Nucleus accumbens (tissue), 56 donors: Measurements from ENCODE around the gene LIFR.

Experiments
- DNase-seq, 56 donors: peaks; one replicate each; lab custom pipeline; 2025; lab: John Stamatoyannopoulos, UW

LIFR gene

DNA sequence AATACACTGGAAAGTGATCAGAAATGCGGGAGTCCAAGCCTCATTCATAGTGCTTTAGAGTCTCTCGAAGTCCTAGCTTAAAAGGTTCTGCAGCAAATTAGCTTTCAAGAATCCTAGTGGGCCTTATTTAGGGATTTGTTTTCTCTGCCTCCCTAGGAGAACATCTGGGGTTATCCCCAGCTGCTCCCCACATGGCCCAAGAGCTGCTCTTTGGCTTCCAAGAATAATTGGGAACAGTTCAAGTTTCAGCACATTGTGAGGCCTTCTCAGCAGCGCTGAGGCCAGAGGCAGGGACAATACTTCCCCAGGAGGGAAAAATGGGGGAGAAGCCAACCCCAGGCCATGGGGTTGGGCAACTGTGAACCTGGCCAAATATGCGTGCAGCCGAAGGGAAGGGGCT lies 108.7 kb downstream of the LIFR start:
- peak in 12 of 56 donors; percentile 13 to 53 (median 23) for DNase-seq

DNA sequence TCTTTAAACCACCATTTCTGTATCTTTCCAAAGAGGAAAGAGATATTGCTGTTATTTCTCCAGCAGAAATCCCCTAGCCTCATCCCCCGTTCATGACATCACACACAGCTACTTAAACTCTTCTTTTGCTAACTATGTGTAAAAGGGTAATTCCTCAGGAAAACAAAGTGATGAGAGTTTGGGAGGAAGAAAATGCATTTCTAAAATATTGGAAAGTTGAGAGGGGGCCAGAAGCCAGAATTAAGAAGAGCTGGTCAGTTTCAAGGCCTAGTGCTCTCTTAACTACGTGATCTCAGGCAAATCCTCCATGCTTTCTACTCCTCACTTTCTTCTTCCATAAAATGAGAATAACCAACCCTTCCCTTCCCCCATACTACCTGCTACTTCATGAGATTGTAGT lies 109.4 kb downstream of the LIFR start:
- DNase-seq, result no peak

DNA sequence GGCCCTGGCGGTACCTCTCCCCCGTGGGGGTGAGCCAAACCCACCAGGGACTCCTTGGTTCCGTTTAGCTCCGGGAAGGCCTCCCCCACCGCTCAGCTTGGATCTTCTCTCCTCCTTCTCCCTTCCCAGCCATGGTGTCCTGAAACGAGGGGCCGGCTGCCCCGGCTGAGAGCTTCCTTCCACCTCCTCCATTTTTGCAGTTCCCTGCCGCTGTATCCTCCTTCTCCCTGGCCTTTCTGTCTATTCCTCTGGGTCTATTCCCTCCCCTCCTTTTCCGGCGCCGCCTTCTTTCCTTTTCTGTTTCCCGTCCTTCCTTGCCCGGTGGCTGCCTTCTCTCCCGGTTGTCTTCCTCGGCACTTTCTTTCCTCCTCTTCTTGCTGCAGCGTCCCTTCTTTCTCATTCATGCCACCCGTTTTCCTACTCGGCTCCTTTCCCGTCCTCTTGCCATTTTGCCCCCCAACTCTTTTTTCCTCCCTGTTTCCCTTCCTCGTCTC lies 110.4 kb downstream of the LIFR start:
- no peak for DNase-seq

DNA sequence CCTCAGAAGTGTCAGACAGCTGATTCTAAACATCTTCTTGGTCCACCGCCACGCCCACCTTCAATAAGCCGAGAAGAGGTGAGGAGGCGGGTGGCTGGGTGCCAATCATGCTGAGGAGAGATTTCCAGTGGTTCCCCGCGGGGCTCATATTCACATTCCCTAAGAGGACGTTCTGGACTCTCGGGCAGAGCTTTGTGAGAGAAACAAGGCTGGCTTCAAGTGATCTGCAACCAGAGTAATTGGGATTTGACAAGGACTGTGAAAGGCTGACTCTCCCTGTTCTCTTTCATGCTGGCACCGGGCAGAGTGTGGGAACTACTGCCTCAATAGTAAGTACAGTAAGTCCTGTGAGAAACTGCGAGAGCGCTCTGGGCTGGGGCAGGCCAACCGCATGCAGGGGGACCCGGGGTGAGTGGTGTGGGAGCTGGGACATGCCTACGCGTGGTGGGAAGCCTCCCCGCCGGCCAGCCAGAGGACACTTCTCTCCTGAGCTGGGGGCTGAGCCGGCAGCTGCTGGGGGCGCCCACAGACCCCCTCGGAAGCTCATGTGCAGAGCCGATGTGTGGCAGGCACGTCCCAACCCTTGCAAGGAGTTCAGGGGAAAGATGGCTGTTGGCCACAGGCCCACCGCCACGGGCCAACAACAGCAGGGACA lies 110.9 kb downstream of the LIFR start:
- DNase-seq, result peak in 7 of 56 donors; percentile 9 to 45 (median 21)

- DNase-seq, result no peak
These were observed 113.1 kb downstream of the LIFR start for GRCh38 chr5:38443390-38443789.

GRCh38 chr5:38442247-38442573 lies 114.2 kb downstream of the LIFR start:
- DNase-seq, result no peak

DNA sequence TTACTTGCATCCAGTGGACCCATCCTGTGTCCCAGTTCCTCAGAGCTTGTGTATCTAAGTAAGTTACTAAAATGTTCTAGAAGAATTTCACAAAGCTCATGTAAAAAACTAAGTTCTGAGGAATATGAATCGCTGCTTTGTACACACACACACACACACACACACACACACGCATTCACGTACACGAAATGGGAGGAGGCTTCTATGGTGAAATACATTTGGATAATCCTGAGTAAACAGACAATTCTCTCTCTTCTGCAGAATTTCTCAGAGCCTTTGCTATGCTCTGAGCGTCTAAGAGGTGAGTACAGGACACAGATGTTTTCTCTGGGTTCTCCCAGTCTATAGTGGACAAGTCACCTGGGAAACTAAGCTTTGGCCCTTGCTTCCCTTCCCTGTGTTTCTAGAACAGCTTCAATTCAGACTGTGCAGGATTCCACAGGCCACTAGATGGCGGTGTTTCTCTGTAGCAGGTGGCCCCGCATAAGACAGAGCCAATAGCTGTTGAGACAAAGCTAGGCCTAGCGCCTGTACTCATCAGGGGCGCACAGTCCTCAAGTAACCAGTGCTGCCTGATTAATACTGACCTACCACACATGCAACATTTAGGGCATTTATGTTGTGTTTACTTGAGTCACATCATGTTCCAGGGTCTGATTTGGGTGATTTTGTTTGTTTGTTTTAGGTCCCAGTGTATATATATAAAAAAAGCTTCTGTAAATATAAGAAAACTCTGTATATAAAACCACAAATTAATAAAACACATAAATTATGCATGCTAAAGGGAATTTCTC lies 114.8 kb downstream of the LIFR start:
- DNase-seq, result peak; percentile 12 to 95 (median 77)

DNA sequence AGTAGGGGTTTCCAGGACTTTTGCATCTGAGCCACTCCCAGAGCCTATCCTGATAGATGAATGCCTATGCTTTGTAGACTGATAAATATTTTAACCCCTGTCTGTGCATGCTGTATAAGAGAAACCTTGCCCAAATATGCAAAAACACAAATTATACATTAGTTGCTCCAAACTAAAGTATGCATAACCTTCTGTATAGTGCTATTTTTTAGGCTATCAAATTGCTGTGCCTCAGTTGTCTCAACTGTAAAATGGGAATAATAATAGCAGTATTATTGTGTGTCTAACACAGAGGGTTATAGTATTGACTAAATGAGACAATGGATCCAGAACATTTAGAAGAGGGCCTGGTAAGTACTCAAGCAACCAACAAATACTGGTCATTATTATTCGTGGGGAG lies 117.7 kb downstream of the LIFR start:
- no peak for DNase-seq

- DNase-seq, result no peak
These were observed 121.3 kb downstream of the LIFR start for GRCh38 chr5:38434966-38435705.

DNA sequence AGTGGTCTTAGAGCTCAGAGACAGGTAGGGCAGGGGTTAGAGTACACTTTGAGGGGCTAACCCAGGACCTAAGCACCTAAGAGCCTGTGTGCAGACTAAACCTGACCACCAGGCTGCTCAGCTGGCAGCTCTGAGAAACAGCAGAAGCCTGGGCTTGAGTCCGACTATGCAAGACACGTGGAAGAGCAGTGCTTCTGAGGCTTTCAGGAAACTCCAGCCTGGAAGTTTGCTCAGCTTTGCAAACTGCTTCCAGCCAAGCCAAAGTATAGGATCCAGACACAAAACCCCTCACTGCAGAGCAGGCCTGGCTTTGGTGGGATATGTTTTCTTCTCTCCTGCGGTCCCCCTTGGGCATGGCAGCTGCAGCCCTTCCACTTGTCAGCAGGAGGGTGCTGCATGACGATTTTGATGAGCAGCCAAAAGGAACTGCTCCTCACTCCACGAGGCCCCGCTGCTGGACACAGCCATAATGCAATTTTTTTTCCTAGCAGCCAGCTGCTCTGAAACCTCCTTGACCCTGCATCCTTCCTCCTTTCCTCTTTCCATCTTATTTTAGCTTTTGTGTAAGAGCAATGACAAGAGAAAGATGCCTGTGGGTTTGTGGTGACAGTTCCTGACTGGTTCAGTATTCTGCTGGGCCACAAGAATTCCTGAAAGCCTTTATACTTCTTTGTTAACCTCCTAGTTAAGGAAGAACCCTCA lies 123.1 kb downstream of the LIFR start:
- peak in 2 of 56 donors; percentile 4 to 5 for DNase-seq

DNA sequence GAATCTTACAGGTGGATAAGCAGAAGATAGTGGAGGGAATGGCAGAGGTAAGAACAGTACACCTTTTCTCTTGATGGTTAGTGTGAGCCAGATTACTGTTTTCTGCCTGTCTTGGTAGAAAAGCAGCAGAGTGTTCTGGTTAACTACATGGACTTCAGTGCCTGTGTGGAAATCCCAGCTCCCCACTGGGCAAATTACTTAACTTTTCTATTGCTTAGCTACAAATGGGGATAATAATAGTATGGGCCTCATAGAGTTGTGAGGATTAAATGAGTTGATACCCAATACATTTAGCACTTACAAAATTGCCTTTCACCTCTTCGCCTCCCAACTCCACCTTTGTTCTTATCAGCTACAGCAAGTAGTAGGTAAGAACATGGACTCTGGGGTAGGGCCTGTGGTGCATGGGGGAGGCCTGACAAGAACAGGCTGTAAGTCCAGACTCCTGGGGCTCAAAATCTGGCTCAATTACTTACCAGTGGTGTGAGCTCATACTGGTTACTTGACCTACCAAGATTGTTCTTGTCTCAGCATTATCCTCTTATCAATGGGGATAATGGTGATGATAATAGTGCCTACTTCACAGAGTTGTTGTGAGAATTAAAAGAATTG lies 125.1 kb downstream of the LIFR start:
- DNase-seq, result no peak

DNA sequence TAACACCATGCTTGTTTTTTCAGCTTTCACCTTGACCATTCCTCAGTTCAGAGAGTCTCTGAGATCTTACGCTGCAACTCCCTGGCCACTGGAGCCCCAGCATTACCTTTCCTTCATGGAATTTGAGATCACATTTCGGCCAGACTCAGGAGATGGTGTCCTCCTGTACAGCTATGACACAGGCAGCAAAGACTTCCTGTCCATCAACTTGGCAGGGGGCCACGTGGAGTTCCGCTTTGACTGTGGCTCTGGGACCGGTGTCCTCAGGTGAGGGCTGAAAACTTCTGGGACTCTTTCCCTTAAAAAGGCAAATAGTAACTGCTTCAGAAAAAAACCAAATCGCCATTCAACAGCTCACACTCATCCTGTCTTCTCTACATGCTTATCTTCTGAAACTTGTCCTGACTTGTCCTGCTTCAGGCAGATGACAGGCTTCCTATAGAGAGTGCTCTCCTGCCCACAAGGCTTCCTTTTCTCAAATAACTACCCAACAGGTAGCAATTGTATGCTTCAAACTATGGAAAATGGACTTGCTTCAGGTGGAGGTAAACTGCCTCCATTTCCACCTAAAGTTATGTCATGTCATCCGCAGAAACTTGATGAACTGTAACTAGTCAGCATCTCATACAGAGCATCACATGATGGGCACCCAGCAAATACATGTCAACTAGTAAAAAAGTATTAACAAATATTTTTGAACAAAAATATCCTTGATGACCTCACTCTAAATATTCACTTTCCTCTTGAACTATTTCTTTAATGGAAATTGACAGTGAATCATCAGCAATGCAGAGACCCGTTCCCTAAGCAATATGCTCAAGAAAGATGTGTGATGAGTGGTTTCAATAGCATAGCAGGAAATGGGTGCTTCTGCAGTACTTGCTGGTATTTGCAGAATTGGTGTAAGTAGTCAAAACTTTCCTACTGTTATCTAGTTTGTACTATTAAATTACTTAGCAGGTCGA lies 129.2 kb downstream of the LIFR start:
- no peak for DNase-seq

DNA sequence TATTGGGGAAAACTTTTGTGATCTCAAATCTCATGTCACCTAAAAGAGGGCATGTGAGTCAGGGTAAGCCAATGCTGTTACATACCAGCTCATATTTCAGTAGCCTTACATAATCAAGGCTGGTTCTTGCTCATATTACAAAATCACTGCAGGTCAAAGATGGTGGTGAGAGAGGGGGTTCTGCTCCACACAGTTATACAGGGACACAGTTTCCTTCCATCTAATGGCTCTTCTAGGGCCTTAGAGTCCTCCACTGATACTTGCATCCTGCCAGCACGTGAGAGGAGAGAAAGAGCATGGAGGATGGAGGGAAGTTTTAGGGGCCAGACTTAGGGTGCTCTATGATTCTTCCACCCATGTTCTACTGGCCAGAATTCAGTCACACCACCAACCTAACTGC lies 130.0 kb downstream of the LIFR start:
- no peak for DNase-seq
